HG03060 (cell line): ENCODE results near the gene TMEM163.
"Not testable (repeated sequence)": the region's sequence is repeated elsewhere in the genome, so short reads cannot be mapped to it uniquely, and the experiment has no call there.

Experiments used
- ATAC-seq: cut with Tn5 transposase; IDR thresholded peaks from one replicate; pipeline ENCODE4 v1.9.1; 2021; ENCODE audit warnings: low read depth, moderate number of reproducible peaks; ENCODE audit not compliant: unreplicated experiment

The TMEM163 gene

DNA sequence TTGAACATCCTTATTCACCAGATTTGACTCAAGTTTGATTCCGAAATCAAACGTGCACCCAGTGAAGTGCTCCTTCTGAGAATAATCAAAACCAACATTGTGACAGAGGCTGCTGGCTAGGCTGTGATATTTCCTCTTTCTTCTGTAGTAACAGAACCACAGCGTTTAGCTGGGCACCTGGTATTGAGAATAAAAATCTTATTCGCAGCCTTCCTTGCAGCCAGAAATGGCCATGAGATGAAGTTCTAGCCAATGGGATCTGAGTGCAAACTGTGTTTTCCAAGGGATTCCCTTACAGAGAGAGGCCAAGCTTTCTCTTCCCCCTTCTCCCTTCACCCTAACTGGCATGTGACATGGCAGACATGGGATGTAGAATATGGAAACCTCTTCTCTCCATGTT is 51.7 kb downstream of the TMEM163 start:
- ATAC-seq: no peak

DNA sequence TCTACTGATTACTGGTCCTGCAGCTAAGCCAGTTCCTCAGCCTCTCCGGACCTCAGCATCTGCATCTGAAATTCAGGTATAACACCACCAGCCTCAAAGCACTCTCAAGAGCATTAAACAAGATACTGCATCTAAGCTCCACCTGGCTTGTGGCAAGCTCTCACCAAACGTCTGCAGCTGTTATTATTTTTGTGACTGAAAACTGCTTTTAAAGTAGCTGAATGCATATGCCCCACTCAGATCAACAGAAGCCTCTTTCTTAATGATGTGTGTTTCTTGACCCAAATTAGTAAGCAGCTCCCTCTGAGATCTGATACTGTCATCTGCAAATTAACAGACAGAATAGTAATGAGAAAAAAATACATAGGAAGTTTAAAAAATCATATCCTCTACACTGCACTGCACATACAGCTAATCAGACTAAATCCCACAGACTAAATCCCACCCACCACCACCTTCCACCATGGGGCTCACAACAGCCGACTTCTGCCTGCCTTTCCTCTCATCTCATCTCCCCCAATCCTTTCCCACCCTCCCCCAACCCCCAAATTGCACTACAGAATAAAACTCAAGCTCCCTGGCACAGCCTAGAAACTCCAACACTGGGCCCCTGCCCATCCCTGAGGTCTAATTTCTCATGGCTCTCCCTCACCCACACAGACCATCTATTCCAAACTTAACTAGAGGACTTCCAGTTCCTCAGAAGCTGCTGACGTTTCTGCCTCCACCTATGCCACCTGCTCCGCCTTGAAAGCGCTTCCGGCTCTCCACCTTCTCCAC is 52.9 kb downstream of the TMEM163 start:
- no peak for ATAC-seq

DNA sequence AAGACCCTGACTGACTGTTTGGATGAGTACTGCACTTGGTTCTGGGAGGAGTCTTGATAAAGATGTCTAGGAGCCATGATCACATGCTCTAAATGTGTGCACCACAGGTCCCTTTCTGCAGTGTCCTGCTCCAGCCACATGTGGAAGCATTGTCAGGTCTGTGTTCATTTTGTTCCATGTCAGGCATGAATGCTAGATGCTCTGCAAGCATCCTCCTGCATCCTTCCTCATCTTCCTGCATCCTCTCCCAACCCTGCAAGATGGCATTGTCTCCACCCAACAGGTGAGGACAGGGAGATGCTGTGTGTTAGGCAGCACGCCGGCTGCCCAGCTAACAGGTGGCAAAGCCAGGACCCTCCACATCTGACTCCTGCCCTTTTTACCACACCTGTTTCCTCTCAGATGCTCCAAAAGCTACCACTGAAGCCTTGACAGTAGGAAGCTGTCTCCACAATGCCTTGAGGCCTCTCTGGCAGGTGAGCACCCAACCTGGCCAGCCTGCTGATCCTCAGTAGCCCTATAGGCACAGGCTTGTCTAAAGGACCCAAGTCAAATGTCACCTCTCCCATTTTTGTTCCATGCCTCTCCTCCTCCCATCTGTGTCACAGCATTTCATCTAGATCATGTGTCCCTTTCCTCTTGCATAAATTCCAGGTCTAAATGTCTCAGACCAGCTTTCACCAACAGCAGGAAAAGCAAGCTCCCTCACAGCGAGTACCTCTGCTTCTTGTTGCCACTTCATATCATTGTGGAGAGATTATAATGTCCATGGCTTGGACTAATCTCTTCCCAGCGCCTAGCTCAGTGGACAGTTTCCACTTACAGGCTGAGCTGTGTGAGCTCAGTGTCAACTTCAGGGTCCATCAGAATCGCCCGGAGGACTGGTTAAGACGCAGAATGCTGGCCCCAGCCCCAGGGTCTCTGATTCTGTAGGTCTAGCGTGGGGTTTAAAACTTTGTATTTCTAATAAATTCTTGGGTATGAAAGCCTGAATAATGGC is 55.0 kb downstream of the TMEM163 start:
- ATAC-seq: no peak

DNA sequence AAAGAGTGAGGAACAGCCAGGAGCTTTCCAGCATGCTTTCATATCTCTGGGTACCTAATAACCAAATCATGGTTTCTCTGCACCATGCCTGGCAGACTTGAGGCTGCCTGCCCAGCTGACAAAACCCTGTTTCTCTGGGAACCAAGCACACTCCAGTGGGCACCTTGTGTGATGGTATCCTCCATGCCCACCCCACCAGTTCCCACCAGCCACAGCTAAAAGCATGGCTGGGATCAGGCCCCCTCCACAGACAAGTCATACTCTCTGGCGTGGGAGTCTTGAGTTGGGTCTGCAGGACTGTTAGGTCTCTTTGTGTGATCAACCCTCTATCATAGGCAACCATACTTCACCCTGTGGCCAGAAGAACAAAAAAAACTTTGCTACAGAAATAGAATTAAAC is 56.0 kb downstream of the TMEM163 start:
- no peak for ATAC-seq

DNA sequence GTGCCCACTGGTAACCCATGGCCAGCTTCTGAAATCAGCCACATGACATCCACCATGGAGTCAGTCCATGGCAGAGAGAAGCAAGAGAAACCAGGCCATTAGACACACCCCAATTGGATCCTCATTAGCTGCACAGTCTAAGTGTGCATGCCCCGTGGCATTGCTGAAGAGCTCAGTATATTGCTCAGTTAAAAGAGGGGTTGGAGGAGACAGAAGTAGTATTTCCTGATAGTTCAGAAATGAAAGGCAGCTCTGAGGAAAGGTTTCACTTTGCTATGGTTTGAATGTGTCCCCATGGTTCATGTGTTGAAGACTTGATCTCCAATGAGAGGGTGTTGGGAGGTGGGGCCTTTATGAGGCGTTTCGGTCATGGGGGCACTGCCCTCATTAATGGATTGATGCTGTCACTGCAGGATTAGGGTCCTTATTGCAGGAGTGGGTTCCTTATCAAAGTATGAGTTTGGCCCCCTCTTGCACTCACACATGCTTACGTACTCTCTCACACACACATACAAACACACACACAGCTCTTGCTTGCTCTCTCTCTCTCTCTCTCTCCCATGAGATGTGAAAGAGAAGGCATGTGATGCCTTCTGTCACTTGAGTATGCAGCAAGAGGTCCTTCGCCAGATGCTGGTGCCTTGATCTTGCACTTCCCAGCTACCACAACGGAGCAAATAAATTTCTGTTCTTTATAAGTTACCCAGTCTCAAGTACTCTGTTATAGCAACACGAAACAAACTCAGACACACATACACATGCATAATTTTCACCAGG is 58.0 kb downstream of the TMEM163 start:
- no peak for ATAC-seq

DNA sequence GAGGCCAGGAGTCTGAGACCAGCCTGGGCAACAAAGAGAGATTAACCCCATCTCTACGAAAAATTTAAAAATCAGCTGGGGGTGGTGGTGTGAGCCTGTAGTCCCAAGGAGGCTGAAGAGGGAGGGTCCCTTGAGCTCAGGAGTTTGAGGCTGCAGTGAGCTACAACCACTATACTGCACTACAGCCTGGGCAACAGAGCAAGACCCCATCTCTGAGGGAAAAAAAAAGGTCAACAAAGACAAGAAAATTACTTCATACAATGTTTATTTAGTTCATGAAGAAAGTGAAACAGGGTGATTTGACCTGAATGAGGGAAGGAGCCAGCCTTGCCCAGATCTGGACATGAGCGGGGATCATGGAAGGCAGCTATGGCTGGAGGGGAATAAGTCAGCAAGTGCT is 59.1 kb downstream of the TMEM163 start:
- ATAC-seq: no peak

DNA sequence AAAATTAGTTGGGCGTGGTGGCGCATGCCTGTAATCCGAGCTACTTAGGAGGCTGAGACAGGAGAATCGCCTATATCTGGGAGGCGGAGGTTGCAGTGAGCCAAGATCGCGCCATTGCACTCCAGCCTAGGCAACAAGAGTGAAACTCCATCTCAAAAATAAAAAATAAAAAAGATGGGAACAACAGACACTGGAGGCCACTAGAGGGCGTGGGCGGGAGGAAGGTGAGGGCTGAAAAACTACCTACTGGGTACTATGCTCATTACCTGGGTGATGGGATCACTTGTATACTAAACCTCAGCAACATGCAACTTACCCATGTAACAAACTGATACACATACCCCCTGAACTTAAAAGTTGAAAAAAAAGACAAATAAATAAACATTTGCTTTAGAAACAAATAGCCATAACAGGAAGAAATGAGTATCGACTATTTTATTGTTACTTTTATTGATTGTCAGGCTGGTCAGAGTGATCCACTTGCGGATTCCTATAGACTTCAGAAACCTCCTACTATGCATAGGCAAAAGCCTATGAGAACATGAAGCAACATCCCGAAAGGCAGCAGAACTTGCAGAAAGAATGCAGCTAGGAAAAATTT is 61.0 kb downstream of the TMEM163 start:
- ATAC-seq: no peak

DNA sequence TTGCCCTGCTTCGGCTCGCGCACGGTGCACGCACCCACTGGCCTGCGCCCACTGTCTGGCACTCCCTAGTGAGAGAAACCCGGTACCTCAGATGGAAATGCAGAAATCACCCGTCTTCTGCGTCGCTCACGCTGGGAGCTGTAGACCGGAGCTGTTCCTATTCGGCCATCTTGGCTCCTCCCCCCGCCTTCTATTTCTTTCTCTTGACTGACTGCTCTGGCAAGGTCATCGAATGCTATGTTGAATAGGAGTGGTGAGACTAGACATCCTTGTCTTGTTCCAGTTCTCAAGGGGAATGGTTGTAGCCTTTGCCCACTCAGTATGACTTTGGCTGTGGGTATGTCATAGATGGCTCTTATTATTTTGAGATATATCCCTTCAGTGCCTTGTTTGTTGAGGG is 62.4 kb downstream of the TMEM163 start:
- not testable (repeated sequence) for ATAC-seq

DNA sequence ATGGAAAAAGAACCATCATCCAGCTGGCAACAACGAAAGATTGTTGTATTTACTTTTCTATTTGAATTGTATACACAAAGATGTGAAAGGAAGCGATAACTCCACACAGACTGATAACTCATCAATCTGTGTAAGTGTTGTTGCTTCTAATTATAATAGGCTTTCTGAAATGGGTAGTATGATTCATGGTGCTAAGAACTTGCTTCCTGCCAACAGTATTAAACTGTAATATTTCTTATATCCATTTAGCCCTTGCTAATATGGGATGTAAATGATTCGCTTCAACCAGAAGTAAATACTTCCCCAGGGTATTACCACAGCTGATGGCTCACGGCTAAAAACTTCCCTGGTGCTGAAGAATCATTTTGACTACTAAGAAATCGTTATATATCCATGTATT is 70.2 kb downstream of the TMEM163 start:
- ATAC-seq: no peak

DNA sequence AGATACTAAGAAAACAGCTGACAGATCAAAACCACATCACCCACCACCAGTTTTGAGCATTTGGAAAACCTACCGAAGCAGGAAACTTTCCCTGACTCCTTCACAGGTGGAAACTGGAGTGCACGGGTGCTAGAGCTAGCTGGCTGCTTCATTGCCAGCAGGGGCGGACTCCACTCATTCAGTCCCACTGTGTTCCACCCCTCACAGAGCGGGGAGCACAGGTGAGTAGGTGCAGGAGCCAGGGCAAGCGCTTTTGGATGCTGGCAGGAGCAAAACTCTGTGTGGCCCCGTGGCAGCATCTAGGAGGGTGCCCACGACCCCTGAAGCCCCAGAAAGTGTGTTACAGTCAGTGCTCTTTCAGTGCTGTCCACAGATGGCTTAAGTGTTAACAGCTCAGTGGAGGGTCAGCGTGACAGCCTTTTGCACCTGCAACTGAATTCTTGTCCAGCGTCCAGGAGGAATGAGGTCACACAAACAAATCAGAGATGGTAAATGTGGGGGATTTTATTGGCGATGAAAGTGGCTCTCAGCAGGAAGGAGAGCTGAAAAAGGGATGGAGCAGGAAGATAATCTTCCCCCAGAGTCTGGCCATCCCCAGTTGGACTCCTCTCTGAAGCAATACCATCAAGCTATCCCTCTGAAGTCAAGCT is 71.1 kb downstream of the TMEM163 start:
- no peak for ATAC-seq

DNA sequence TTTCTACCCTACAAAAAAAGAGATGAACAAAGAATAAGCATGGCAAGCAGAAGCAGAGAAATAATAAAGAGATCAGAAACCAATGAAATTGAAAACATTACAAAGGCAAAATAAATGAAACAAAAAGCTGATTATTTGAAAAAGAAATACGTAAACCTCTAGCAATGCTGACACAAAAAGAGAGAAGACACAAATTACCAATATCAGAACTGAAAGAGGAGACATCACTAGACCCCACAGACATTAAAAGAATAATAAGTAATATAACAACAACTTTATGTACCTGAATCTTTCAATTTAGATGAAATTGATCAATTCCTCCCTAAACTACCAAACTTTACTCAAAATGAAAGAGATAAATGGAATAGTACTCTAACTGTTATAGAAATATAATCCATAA is 75.9 kb downstream of the TMEM163 start:
- no peak for ATAC-seq

DNA sequence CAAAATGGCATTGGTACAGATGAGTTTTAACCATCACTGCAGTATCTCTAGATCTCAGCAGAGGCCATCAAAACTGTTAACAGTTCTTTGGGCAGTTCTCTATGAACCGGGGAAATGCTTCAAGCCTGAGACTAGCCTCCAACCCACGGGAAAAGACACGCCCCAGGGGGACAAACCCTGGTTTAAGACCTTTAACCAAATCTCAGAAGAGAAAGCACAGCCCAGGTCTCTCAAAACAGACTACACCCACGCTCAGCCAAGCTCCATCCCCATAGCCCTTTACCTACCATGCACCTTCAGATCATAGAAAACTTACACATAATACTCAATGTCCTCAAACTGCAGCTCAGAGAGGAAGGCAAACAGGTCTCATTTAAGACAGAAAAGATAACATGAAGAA is 78.3 kb downstream of the TMEM163 start:
- no peak for ATAC-seq

DNA sequence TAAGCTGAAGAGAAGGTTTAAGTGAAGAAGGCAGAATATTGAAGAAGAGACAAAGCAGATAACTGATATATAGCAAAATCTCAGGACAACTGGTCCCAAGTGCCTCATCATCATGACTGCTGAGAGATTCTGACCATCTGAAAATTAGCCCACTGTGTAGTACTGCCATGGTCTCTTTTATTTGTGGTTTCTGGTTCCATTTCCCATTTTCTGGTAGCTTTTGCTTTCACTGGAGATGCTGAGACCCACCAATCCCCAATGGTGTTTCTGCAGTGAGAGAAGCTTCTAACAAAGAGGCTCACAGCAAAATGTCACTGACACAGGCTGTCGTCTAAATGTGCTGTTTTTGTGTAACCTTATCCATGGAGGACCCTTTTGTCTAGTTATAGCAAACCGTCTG is 79.5 kb downstream of the TMEM163 start:
- ATAC-seq: no peak

DNA sequence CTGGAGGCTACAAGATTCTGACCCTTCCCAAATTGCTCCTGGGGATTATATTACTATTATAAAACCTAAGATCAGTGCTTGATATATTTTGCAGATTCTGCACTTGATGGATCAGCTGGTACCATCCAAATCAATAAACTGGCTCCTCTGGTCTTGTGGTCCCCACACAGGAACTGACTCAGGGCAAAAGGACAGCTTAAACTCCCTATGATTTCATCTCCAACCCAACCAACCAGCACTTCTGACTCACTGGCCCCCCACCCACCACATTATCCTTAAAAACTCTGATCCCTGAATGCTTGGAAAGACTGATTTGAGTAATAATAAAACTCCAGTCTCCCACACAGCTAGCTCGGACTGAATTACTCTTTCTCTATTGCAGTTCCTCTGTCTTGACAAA is 82.1 kb downstream of the TMEM163 start:
- ATAC-seq: no peak

DNA sequence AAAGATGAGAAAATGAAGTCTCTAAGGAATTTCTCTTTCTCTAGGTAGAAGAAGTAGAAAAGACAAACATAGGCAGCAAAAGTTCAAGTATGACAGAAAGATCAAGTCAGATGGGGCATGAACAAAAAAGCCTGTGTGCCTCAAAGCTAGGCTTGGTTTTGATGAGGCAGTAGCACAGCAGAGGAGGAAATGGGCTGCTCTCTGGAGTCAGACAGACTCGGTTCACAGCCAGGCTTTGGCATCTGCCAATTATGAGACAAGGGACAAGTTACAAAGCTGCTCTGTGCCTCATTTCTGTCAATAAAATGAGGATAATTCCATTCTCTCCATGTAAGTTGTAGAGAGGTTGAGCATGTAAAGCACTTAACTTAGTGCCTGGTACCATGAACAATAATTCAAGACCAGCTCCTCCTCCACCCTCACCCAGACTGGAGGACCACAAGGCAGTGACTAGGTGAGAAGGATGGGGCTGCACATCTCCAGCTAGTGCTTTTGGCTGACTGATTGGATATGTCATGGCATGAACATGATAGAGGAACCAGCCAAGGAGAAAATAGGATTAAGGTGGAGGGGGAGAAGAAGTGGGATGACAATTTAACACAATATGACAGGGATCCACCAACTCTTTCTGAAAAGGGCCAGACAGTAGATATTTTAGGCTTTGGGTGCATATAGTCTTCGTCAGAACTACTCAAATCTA is 84.6 kb downstream of the TMEM163 start:
- ATAC-seq: no peak

DNA sequence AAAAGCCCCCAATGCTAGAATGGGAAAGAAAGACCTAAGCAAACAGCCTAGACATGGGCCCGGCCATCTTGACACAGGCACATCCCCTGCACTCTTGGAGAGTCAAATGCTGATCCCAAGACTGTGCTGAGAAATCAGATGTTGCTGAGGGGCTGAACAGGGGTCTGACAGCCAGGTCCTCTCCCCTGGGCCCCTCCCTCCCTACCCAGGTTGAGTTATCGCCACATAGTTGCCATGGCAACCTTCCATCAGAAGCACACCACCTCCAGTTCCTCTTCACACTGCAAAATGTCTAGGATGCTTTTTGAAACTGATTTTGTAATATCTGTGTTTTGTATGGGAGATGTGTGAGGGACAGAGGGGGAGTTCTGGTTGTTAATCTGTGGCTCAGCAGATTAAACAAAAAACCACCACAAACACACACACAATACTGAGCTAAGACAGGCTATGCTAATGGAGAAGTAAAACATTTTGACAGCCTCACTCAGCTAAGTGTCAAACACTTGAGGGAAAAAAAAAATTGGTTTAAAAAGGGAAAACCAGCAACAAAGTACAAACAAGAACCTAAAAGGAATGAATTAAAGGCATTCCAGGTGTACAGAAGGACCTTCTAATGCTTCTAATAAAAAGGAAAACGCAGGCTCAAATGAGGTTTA is 88.2 kb downstream of the TMEM163 start:
- no peak for ATAC-seq

DNA sequence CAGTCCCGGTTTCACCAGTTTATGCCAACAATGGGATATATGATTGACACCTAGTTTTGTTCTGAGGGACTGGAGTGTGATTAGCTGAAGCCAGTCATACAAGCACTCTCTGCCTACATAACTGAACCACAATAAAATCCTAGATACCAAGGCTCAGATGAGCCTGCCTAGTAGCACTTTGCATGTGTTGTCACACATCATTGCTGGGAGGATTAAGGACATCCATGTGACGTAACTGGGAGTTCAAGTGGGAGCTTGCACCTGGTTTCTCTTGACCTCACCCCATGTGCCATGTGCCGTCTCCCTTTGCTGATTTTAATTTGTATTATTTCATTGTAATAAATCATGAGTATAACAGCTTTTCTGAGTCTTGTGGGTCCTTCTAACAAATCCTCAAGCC is 90.3 kb downstream of the TMEM163 start:
- ATAC-seq: no peak

DNA sequence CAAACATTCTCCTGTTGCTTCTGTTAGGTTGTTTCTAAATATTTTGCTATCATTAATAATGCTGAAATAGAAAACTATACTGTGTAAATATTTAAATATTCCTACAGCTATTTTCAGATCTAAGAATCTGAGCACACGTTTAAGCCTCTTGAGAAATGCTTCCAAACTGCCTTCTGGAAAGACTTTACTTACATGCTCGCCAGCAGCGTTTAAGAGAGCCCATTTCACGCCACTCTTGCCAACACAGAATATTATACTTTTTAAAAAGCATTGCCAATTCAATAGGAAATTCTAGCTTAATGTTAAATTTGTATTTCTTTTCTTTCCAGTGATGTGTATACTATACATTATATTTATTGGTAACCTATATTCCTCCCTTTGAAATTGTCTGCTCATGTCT is 92.0 kb downstream of the TMEM163 start:
- no peak for ATAC-seq

DNA sequence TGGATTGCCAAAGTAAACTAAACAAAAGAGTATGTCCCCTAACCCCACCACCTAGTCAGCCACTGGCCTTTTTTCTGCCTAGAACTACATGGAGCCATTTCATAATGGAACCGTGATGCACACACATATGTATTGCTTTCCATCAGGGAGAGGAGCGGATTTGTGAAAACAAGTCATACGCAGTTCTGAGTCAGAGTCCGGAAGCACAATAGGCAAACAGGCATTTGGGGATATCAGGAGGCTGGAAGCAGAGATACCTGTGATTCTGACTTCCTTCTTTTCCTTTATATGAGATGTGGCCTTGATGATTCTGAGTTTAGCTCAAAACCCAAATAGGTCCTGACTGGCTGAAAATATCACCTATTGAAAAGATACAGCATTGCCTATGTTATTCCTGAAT is 93.5 kb downstream of the TMEM163 start:
- no peak for ATAC-seq
